NCI-H446 (cell line): ENCODE data around the gene KDM6A.
"Not testable (repeated sequence)": the region's sequence is repeated elsewhere in the genome, so short reads cannot be mapped to it uniquely, and the experiment has no call there.

Experiments
- DNase-seq, 2 experiments: peaks; one replicate each; lab custom pipeline; 2025; lab: John Stamatoyannopoulos, UW

Gene KDM6A

GRCh38 chrX:44872821-44873414, at the start of gene KDM6A:
Gene KDM6A (plus strand): TSS chrX:44873188. CDS start chrX:44873552, 364 bp downstream.
- DNase-seq = peak; percentile 84 to 96

GRCh38 chrX:44823193-44823592, 49.8 kb upstream of the KDM6A start:
- DNase-seq = not testable (repeated sequence)

GRCh38 chrX:44828008-44828605, 44.9 kb upstream of the KDM6A start:
- DNase-seq = peak; percentile 77 to 83

- no peak for DNase-seq
These were observed 43.2 kb upstream of the KDM6A start for GRCh38 chrX:44829832-44830231.

GRCh38 chrX:44842550-44843317, 30.3 kb upstream of the KDM6A start:
- no peak for DNase-seq

- DNase-seq = no peak
These were observed 29.7 kb upstream of the KDM6A start for GRCh38 chrX:44843318-44843702.

- no peak for DNase-seq
These were observed 29.2 kb upstream of the KDM6A start, which contains the start of gene DUSP21 for GRCh38 chrX:44843753-44844152. Gene DUSP21 (plus strand): TSS chrX:44844021. CDS start chrX:44844133, 112 bp downstream.

- DNase-seq = no peak
These were observed 28.8 kb upstream of the KDM6A start for GRCh38 chrX:44844204-44844603.

- DNase-seq = not testable (repeated sequence)
These were observed 22.1 kb upstream of the KDM6A start for GRCh38 chrX:44850891-44851290.

GRCh38 chrX:44871114-44871645, 1.8 kb upstream of the KDM6A start:
- no peak for DNase-seq

GRCh38 chrX:44871931-44872820, 812 bp upstream of the KDM6A start:
- DNase-seq = peak in 1 of 2 experiments; percentile 41

- peak in 1 of 2 experiments; percentile 28 for DNase-seq
These were observed 658 bp downstream of the KDM6A start for GRCh38 chrX:44873415-44874276.

- peak in 1 of 2 experiments; percentile 13 for DNase-seq
These were observed 1.6 kb downstream of the KDM6A start for GRCh38 chrX:44874420-44875184.

GRCh38 chrX:44875185-44875489, 2.1 kb downstream of the KDM6A start:
- DNase-seq = no peak

- no peak for DNase-seq
These were observed 3.1 kb downstream of the KDM6A start for GRCh38 chrX:44876086-44876485.

GRCh38 chrX:44876767-44877166, 3.8 kb downstream of the KDM6A start:
- DNase-seq = no peak

GRCh38 chrX:44878780-44879179, 5.8 kb downstream of the KDM6A start:
- DNase-seq = no peak

GRCh38 chrX:44881549-44881948, 8.6 kb downstream of the KDM6A start:
- DNase-seq = no peak

- no peak for DNase-seq
These were observed 9.6 kb downstream of the KDM6A start for GRCh38 chrX:44882635-44883034.

GRCh38 chrX:44884944-44885343, 12.0 kb downstream of the KDM6A start:
- DNase-seq = no peak
